Measurements from ENCODE around the gene MYF5. TPM values are rescaled to one million over a fixed set of nuclear protein-coding genes. Genes with fewer than 3 reads are reported as not detected.

MYF5 gene
- total and polyA plus RNA-seq, 2 of the 4 experiments (the other 2 are of a cell fraction) = not detected

GRCh38 chr12:80766897-80767296 is 50.2 kb downstream of the MYF5 start:
- Histone ChIP-seq H3K23ac (ENCODE audit: low read depth, low read length) (no peak overlapping the region), H3K4me3 (ENCODE audit: insufficient read depth, low read depth, low read length) (no peak overlapping the region), H2BK15ac (ENCODE audit: low read depth, low read length) (no peak overlapping the region), H4K91ac (ENCODE audit: insufficient read depth, low read depth, low read length) (no peak overlapping the region), H2BK120ac (ENCODE audit: low read depth, low read length) (no peak overlapping the region), H3K14ac (replicated peaks; ENCODE audit: low read depth, low read length) (no peak overlapping the region), H3K4me2 (ENCODE audit: low read depth, low read length) (no peak overlapping the region), H3K4ac (ENCODE audit: low read depth, low read length) (no peak overlapping the region), H2AFZ (replicated peaks; ENCODE audit: low read length, poor library complexity) (no peak overlapping the region), H4K5ac (ENCODE audit: low read depth, low read length) (no peak overlapping the region), H2AK5ac (ENCODE audit: low read depth, low read length) (no peak overlapping the region), H4K8ac (ENCODE audit: low read depth in 2 of 2, low read length in 2 of 2) (no peak overlapping the region), H4K20me1 (ENCODE audit: insufficient read depth, low read length) (no peaks in the 10 kb centered on the region), H3K9ac (ENCODE audit: low read depth, low read length) (no peak overlapping the region), H3K9me3 (ENCODE audit: control insufficient read depth, insufficient read depth, low read length) (no peaks in the 10 kb centered on the region), H2BK5ac (ENCODE audit: low read depth, low read length, poor library complexity, severe bottlenecking) (no peak overlapping the region), H3K36me3 (ENCODE audit: control insufficient read depth, insufficient read depth, low read length) (no peaks in the 10 kb centered on the region), H3K27me3 (ENCODE audit: control insufficient read depth, insufficient read depth, low read length) (no peaks in the 10 kb centered on the region), H3K9me1 (ENCODE audit: insufficient read depth, low read length) (no peaks in the 10 kb centered on the region), H3K18ac (ENCODE audit: low read depth, low read length) (no peak overlapping the region), H3K79me1 (ENCODE audit: low read depth in 1 of 2, low read length in 2 of 2) (no peaks in the 10 kb centered on the region), H2BK20ac (ENCODE audit: low read depth, low read length) (no peak overlapping the region), H3K56ac (ENCODE audit: extremely low read depth, insufficient read depth, low read length) (no peak overlapping the region), H3K4me1 (ENCODE audit: control insufficient read depth, insufficient read depth, low read length) (peaks cover 2% of the 10 kb centered on the region; the same call in 1 of the 2 replicates), H2AK9ac (replicated peaks; ENCODE audit: low read depth, low read length, poor library complexity) (no peak overlapping the region), H3K27ac (ENCODE audit: insufficient read depth, low read length) (no peak overlapping the region)
- dilution Hi-C loops (cut with HindIII; ENCODE audit: low sequenced_read_pairs, unreplicated experiment) = no loop called here
- no peak for ATAC-seq (ENCODE audit: low read depth)
- intact Hi-C loops (cut with micrococcal nuclease) = loop anchor here (10.0 kb wide), 2 partner anchors 488 to 1212 kb away; no protein-coding TSS in a partner anchor
- no TSS peak for BruUV-seq (replicated peaks)
- TF ChIP-seq RAD21 (IDR thresholded peaks at IDR 0.05; ENCODE audit: low read length) (no peak), MAZ (IDR thresholded peaks at IDR 0.05; ENCODE audit: borderline replicate concordance, low read depth, low read length) (no peak), SMC3 (IDR thresholded peaks at IDR 0.05; ENCODE audit: low read depth, low read length) (no peak), NFE2L2 (IDR thresholded peaks at IDR 0.05; ENCODE audit: low read depth, low read length) (no peak), RCOR1 (IDR thresholded peaks at IDR 0.05; ENCODE audit: insufficient replicate concordance, low read length) (no peak), CTCF (conservative IDR thresholded peaks at IDR 0.05; ENCODE audit: low read depth, low read length) (no peak), CHD1 (IDR thresholded peaks at IDR 0.05; ENCODE audit: low read depth, low read length) (no peak), MAFK (IDR thresholded peaks at IDR 0.05; ENCODE audit: low read depth, low read length) (no peak), BHLHE40 (IDR thresholded peaks at IDR 0.05; ENCODE audit: low read depth, low read length) (no peak), RFX5 (IDR thresholded peaks at IDR 0.05; ENCODE audit: low read depth, low read length) (no peak), USF2 (IDR thresholded peaks at IDR 0.05; ENCODE audit: low read depth, low read length) (no peak), CEBPB (IDR thresholded peaks at IDR 0.05; ENCODE audit: low read depth, low read length) (no peak)
- in situ Hi-C loops (cut with MboI; ENCODE audit: low sequenced_read_pairs) = loop anchor here (10.0 to 25.0 kb wide), 2 partner anchors 352 to 555 kb away; no protein-coding TSS in a partner anchor
- WGBS, 2 experiments (ENCODE audit: extremely low coverage in 2 of 2, insufficient read length in 1 of 2) = no CpG with 5 or more reads among the region's 2 CpGs
- ChIA-PET CTCF (no interaction called here), POLR2A (ENCODE audit: unreplicated experiment) (no interaction called here)
- DNase-seq = no peak
